ES-I3 (cell line): ENCODE results near the gene C6orf136.
"Not testable (repeated sequence)": the region's sequence is repeated elsewhere in the genome, so short reads cannot be mapped to it uniquely, and the experiment has no call there.

ENCODE experiments used
- H3K36me3 ChIP-seq: 2 replicates; pipeline ENCODE4 v1.6.1; 2013; ENCODE audit warnings: mild to moderate bottlenecking, low read length, control low read depth, moderate library complexity; ENCODE audit not compliant: insufficient read depth
- H3K4me1 ChIP-seq: 2 replicates; pipeline ENCODE4 v1.6.1; 2013; ENCODE audit warnings: mild to moderate bottlenecking, control low read depth, low read length; ENCODE audit not compliant: insufficient read depth
- H3K9ac ChIP-seq: 2 replicates; pipeline ENCODE4 v1.6.1; 2013; ENCODE audit warnings: low read depth, mild to moderate bottlenecking, low read length, moderate library complexity
- H3K9me3 ChIP-seq: 2 replicates; pipeline ENCODE4 v1.6.1; 2013; ENCODE audit warnings: mild to moderate bottlenecking, low read length, moderate library complexity; ENCODE audit not compliant: control insufficient read depth, insufficient read depth

The C6orf136 gene

GRCh38 chr6:30646450-30647241 is at the start of gene C6orf136:
TSS of gene C6orf136 (plus strand) at chr6:30647133. CDS start at chr6:30647232, 99 bp downstream.
- Histone ChIP-seq H3K36me3 (peaks cover 5% of the 10 kb centered on the region; the same call in 1 of the 2 replicates), H3K9me3 (no peaks in the 10 kb centered on the region), H3K9ac (peak within 1 kb of the TSS; percentile 99), H3K4me1 (no peaks in the 10 kb centered on the region)

- H3K4me1 ChIP-seq, H3K9me3 ChIP-seq, H3K9ac ChIP-seq: not testable (repeated sequence)
- peaks cover 29% of the 10 kb centered on the region for H3K36me3 ChIP-seq
Measured at GRCh38 chr6:30597315-30598144, 49.4 kb upstream of the C6orf136 start.

GRCh38 chr6:30598912-30599624 is 47.9 kb upstream of the C6orf136 start:
- no peaks in the 10 kb centered on the region for H3K9me3 ChIP-seq
- no peaks in the 10 kb centered on the region for H3K4me1 ChIP-seq
- no peak overlapping the region for H3K9ac ChIP-seq
- peaks cover 41% of the 10 kb centered on the region for H3K36me3 ChIP-seq

GRCh38 chr6:30599625-30600324 is 47.2 kb upstream of the C6orf136 start:
- Histone ChIP-seq H3K36me3 (peaks cover 48% of the 10 kb centered on the region), H3K4me1 (no peaks in the 10 kb centered on the region), H3K9ac (no peak overlapping the region), H3K9me3 (no peaks in the 10 kb centered on the region)

- Histone ChIP-seq H3K9ac (no peak overlapping the region), H3K4me1 (no peaks in the 10 kb centered on the region)
Measured at GRCh38 chr6:30600451-30600961, 46.4 kb upstream of the C6orf136 start.

GRCh38 chr6:30601436-30601814 is 45.5 kb upstream of the C6orf136 start:
- Histone ChIP-seq H3K9ac (no peak overlapping the region), H3K9me3 (no peaks in the 10 kb centered on the region), H3K36me3 (peaks cover 64% of the 10 kb centered on the region), H3K4me1 (no peaks in the 10 kb centered on the region)

More at GRCh38 chr6:30600451-30600961, 46.4 kb upstream of the C6orf136 start:
- H3K9me3 ChIP-seq, result no peaks in the 10 kb centered on the region
- H3K36me3 ChIP-seq, result peaks cover 55% of the 10 kb centered on the region

- Histone ChIP-seq H3K36me3 (peaks cover 70% of the 10 kb centered on the region), H3K9me3 (no peaks in the 10 kb centered on the region), H3K9ac (no peak overlapping the region), H3K4me1 (no peaks in the 10 kb centered on the region)
Measured at GRCh38 chr6:30601815-30602641, 44.9 kb upstream of the C6orf136 start.

- Histone ChIP-seq H3K9me3 (no peaks in the 10 kb centered on the region), H3K9ac (no peak overlapping the region), H3K4me1 (no peaks in the 10 kb centered on the region), H3K36me3 (peaks cover 82% of the 10 kb centered on the region)
Measured at GRCh38 chr6:30603961-30604360, 43.0 kb upstream of the C6orf136 start.

GRCh38 chr6:30610065-30610464 is 36.9 kb upstream of the C6orf136 start:
- peaks cover 6% of the 10 kb centered on the region; the same call in 1 of the 2 replicates for H3K4me1 ChIP-seq
- no peak overlapping the region for H3K9ac ChIP-seq
- H3K9me3 ChIP-seq, result no peaks in the 10 kb centered on the region
- peaks cover 49% of the 10 kb centered on the region for H3K36me3 ChIP-seq

- Histone ChIP-seq H3K9me3 (no peaks in the 10 kb centered on the region), H3K9ac (no peak overlapping the region), H3K36me3 (peaks cover 42% of the 10 kb centered on the region), H3K4me1 (peaks cover 6% of the 10 kb centered on the region; the same call in 1 of the 2 replicates)
Measured at GRCh38 chr6:30611150-30611855, 35.6 kb upstream of the C6orf136 start.

GRCh38 chr6:30611856-30612194 is 35.1 kb upstream of the C6orf136 start:
- peaks cover 6% of the 10 kb centered on the region; the same call in 1 of the 2 replicates for H3K4me1 ChIP-seq
- no peak overlapping the region for H3K9ac ChIP-seq
- no peaks in the 10 kb centered on the region for H3K9me3 ChIP-seq
- H3K36me3 ChIP-seq, result peaks cover 42% of the 10 kb centered on the region

- peaks cover 41% of the 10 kb centered on the region for H3K36me3 ChIP-seq
- H3K9me3 ChIP-seq, result no peaks in the 10 kb centered on the region
- H3K4me1 ChIP-seq, result peaks cover 6% of the 10 kb centered on the region; the same call in 1 of the 2 replicates
- no peak overlapping the region for H3K9ac ChIP-seq
Measured at GRCh38 chr6:30612213-30612612, 34.7 kb upstream of the C6orf136 start.
